Measurements from ENCODE around the gene CD99.

GRCh38 chrX:2697741-2698299 lies 6.7 kb downstream of the CD99 start:
- TF ChIP-seq, protein P1, sequence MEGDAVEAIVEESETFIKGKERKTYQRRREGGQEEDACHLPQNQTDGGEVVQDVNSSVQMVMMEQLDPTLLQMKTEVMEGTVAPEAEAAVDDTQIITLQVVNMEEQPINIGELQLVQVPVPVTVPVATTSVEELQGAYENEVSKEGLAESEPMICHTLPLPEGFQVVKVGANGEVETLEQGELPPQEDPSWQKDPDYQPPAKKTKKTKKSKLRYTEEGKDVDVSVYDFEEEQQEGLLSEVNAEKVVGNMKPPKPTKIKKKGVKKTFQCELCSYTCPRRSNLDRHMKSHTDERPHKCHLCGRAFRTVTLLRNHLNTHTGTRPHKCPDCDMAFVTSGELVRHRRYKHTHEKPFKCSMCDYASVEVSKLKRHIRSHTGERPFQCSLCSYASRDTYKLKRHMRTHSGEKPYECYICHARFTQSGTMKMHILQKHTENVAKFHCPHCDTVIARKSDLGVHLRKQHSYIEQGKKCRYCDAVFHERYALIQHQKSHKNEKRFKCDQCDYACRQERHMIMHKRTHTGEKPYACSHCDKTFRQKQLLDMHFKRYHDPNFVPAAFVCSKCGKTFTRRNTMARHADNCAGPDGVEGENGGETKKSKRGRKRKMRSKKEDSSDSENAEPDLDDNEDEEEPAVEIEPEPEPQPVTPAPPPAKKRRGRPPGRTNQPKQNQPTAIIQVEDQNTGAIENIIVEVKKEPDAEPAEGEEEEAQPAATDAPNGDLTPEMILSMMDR (IDR thresholded peaks at IDR 0.05; ENCODE audit: low read depth, low read length), result no peak
- TF ChIP-seq EZH2phosphoT487 (IDR thresholded peaks at IDR 0.05; ENCODE audit: low read depth), result no peak

Measured in OCI-LY3 (cell line).